HG02759 (cell line): ENCODE measurements around the gene HNRNPA0.

Experiments
- ATAC-seq: cut with Tn5 transposase; IDR thresholded peaks from one replicate; pipeline ENCODE4 v1.9.1; 2021; ENCODE audit warnings: mild to moderate bottlenecking, moderate library complexity; ENCODE audit not compliant: unreplicated experiment

Gene HNRNPA0

GRCh38 chr5:137728048-137728447 lies 26.1 kb downstream of the HNRNPA0 start:
- ATAC-seq: no peak

GRCh38 chr5:137727623-137728022 lies 26.5 kb downstream of the HNRNPA0 start:
- ATAC-seq: no peak

GRCh38 chr5:137724251-137724650 lies 29.9 kb downstream of the HNRNPA0 start:
- ATAC-seq: no peak

GRCh38 chr5:137718611-137719010 lies 35.6 kb downstream of the HNRNPA0 start:
- no peak for ATAC-seq

- ATAC-seq: no peak
These were observed 37.8 kb downstream of the HNRNPA0 start for GRCh38 chr5:137716337-137716736.

- no peak for ATAC-seq
These were observed 38.7 kb downstream of the HNRNPA0 start for GRCh38 chr5:137715456-137715855.

GRCh38 chr5:137714946-137715345 lies 39.2 kb downstream of the HNRNPA0 start:
- ATAC-seq: no peak

GRCh38 chr5:137714494-137714893 lies 39.7 kb downstream of the HNRNPA0 start:
- no peak for ATAC-seq

GRCh38 chr5:137712139-137712667 lies 42.0 kb downstream of the HNRNPA0 start:
- no peak for ATAC-seq

GRCh38 chr5:137710086-137710485 lies 44.1 kb downstream of the HNRNPA0 start:
- ATAC-seq: no peak

- ATAC-seq: no peak
These were observed 45.2 kb downstream of the HNRNPA0 start for GRCh38 chr5:137708796-137709559.

GRCh38 chr5:137708062-137708461 lies 46.1 kb downstream of the HNRNPA0 start:
- no peak for ATAC-seq

- ATAC-seq: no peak
These were observed 47.3 kb downstream of the HNRNPA0 start for GRCh38 chr5:137706841-137707240.

GRCh38 chr5:137705106-137705505 lies 49.1 kb downstream of the HNRNPA0 start:
- no peak for ATAC-seq

GRCh38 chr5:137703565-137703964 lies 50.6 kb downstream of the HNRNPA0 start:
- no peak for ATAC-seq

- no peak for ATAC-seq
These were observed 53.9 kb downstream of the HNRNPA0 start for GRCh38 chr5:137700282-137700680.

- ATAC-seq: no peak
These were observed 54.6 kb downstream of the HNRNPA0 start for GRCh38 chr5:137699336-137700281.

GRCh38 chr5:137696481-137696880 lies 57.7 kb downstream of the HNRNPA0 start:
- no peak for ATAC-seq

GRCh38 chr5:137695651-137696428 lies 58.3 kb downstream of the HNRNPA0 start:
- no peak for ATAC-seq
